Mucosa of gallbladder (tissue), 1 donor: ENCODE data around the gene TCEANC. TPM values are rescaled to one million over a fixed set of nuclear protein-coding genes. Genes with fewer than 3 reads are reported as not detected.
"Not testable (repeated sequence)": the region's sequence is repeated elsewhere in the genome, so short reads cannot be mapped to it uniquely, and the experiment has no call there.

Experiments
- DNase-seq: peaks from one replicate; pipeline ENCODE4 v3.0.0-alpha.2; 2020; ENCODE audit warnings: low spot score
- total RNA-seq: library from RNA; stranded (reverse); gene quantifications from one replicate; pipeline ENCODE4 v1.2.1, GENCODE V29; 2021
- donor health status: DM: no; HTN: no; CAD: no.

The TCEANC gene
- total RNA-seq, 1 donor from 2014 or later, result 4.0 TPM

- DNase-seq, result no peak
Measured at GRCh38 chrX:13658602-13659001, 5.7 kb downstream of the TCEANC start.

GRCh38 chrX:13659063-13659462 is 6.1 kb downstream of the TCEANC start:
- no peak for DNase-seq

GRCh38 chrX:13661735-13662288 is 8.9 kb downstream of the TCEANC start:
- DNase-seq, result no peak

GRCh38 chrX:13662355-13662791 is 9.4 kb downstream of the TCEANC start:
- peak; percentile 20 for DNase-seq

GRCh38 chrX:13664020-13664419 is 11.1 kb downstream of the TCEANC start:
- DNase-seq, result no peak

- DNase-seq, result no peak
Measured at GRCh38 chrX:13666836-13667235, 13.9 kb downstream of the TCEANC start.

- no peak for DNase-seq
Measured at GRCh38 chrX:13667919-13668318, 15.0 kb downstream of the TCEANC start.

GRCh38 chrX:13669246-13669737 is 16.4 kb downstream of the TCEANC start:
- peak; percentile 83 for DNase-seq

GRCh38 chrX:13669755-13670154 is 16.8 kb downstream of the TCEANC start:
- not testable (repeated sequence) for DNase-seq

GRCh38 chrX:13670197-13670596 is 17.3 kb downstream of the TCEANC start:
- DNase-seq, result no peak

GRCh38 chrX:13673016-13673415 is 20.1 kb downstream of the TCEANC start:
- no peak for DNase-seq

- DNase-seq, result no peak
Measured at GRCh38 chrX:13676885-13677284, 23.9 kb downstream of the TCEANC start.

GRCh38 chrX:13679700-13680099 is 26.8 kb downstream of the TCEANC start:
- not testable (repeated sequence) for DNase-seq

- DNase-seq, result no peak
Measured at GRCh38 chrX:13681595-13681994, 28.7 kb downstream of the TCEANC start.

- DNase-seq, result no peak
Measured at GRCh38 chrX:13684361-13684760, 31.4 kb downstream of the TCEANC start.

GRCh38 chrX:13685126-13685763 is 32.3 kb downstream of the TCEANC start:
- no peak for DNase-seq

- no peak for DNase-seq
Measured at GRCh38 chrX:13687203-13687602, 34.3 kb downstream of the TCEANC start.

- no peak for DNase-seq
Measured at GRCh38 chrX:13688384-13688957, 35.5 kb downstream of the TCEANC start.

GRCh38 chrX:13688958-13689740 is 36.2 kb downstream of the TCEANC start, which contains the start of gene RAB9A:
Gene RAB9A, plus strand, starts transcription at chrX:13689128. Its CDS starts 19,619 bp downstream, at chrX:13708747.
- peak; percentile 82 for DNase-seq

- DNase-seq, result no peak
Measured at GRCh38 chrX:13689741-13690211, 36.8 kb downstream of the TCEANC start.

- no peak for DNase-seq
Measured at GRCh38 chrX:13690836-13691235, 37.9 kb downstream of the TCEANC start.

- DNase-seq, result no peak
Measured at GRCh38 chrX:13691841-13692371, 39.0 kb downstream of the TCEANC start.
